HG02798 (cell line): ENCODE measurements around the gene COPS3.
"Not testable (repeated sequence)": the region's sequence is repeated elsewhere in the genome, so short reads cannot be mapped to it uniquely, and the experiment has no call there.

ENCODE experiments used
- ATAC-seq: cut with Tn5 transposase; IDR thresholded peaks from one replicate; pipeline ENCODE4 v1.9.1; 2021; ENCODE audit warnings: mild to moderate bottlenecking; ENCODE audit not compliant: unreplicated experiment, poor library complexity

Gene COPS3

DNA sequence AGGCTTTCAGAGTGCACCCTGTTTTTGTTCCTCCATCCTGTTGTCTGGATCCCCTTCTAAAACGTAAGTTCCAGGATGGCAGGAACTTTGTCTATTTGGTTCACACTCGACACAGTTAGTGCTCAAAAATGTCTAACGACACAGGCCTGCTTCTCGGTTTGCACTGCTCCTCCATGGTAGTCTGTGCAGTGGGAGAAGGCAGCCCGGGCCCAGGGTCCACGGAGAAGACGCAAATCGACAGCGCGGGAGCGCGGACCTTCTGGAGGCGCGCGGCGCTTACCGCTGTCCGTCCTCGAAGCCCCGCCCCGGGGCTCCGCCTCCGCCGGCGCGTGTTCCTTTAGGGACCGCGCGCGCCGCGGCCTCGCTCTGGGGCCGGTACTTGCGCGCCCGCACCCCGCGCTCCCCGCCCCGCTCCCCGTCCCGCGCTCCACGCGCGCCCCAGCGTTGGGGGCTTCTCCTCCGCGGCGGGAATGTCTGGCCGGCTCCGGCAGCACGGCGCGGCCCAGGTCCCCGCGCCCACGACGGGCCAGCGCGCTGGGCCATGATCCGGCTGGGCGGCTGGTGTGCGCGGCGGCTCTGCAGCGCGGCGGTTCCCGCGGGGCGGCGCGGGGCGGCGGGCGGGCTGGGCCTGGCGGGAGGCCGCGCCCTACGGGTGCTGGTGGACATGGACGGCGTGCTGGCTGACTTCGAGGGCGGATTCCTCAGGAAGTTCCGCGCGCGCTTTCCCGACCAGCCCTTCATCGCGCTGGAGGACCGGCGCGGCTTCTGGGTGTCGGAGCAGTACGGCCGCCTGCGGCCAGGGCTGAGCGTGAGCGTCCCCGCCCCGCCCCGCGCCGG, 22.2 kb upstream of the COPS3 start, which contains the start of gene NT5M:
Gene NT5M (plus strand): TSS at position 364 of the 837 bp plus-strand sequence. CDS start 178 bp downstream, at position 542.
- peak; percentile 66 for ATAC-seq

DNA sequence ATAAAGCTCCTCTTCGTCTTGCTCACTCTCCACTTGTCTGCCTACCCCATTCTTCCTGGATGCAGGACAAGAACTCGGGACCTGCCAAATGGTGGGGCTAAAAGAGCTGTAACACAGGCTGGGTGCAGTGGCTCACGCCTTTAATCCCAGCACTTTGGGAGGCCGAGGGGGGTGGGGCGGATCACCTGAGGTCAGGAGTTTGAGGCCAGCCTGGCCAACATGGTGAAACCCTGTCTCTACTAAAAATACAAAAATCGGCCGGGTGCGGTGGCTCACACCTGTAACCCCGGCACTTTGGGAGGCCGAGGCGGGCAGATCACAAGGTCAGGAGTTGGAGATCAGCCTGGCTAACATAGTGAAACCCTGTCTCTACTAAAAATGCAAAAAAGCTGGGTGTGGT, 20.6 kb upstream of the COPS3 start:
- ATAC-seq: not testable (repeated sequence)

DNA sequence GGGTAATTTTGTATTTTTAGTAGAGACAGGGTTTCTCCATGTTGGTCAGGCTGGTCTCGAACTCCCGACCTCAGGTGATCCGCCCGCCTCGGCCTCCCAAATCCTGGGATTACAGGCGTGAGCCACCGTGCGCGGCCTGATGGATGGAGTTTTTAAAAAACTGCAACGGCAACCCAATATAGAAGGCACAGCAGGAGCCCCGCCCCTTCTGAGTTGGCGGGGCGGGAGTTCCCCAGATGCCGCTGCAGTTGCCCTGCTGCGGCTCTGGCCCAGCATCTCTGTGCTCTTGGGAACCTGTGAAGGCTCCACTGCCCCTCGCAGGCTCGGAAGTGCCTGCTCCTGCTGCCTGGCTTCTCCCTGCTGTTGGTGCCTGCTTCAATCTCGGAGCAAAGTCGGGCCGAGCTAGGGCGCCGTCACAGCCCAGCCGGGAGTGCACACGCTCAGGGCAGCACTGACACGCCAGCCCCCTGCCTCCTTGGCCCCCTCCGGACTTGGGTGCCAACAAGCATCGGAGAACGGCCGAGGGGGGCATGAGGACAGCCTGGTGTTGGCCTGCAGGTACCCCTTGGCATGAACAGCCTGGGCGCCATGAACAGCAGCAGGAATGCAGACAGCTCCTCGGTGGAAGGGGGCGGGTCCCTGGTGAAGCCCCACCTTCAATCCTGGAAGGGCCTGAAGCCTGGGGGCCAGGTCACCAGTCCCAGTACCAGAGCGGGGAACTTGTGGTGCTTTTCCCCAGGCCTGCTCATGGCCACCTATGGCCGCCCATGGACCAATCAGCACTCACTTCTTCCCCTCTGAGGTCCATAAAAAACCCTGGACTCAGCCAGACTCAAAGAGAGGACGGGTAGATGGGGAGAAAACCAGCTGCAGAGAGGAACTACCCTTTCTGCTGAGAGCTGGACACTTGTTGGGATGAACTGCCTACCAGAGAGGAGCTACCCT, 19.9 kb upstream of the COPS3 start:
- peak; percentile 41 for ATAC-seq

DNA sequence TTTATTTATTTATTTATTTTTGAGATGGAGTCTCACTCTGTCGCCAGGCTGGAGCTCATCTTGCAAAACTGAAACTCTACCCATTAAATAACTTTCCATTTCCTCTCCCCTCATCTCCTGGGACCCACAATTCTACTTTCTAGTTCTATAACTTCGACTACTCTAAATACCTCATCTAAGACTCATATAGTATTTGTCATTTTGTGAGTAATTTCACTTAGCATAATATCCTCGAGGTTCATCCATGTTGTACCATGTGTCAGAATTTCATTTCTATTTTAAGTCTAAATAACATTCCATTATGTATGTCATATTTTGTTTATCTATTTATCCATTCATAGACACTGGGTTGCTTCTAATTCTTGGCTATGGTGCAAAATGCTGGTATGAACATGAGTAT, 17.1 kb upstream of the COPS3 start:
- no peak for ATAC-seq

DNA sequence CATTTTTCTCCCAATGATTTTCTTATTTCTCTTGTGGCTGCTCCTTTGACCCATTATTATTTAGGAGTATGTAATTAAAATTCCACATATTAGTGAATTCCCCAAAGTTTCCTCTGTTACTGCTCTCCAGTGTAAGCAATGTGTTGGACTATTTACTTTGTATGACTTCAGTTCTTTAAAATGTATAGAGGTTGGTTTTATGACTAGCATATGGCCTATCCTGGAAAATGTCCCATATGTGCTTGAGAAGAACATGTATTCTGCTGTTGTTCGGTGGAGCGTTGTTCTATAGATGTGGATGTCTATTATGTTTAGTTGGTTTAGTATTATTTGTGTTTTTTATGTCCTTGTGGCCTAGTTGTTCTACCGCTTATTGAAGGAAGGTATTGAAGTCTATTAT, 16.2 kb upstream of the COPS3 start:
- ATAC-seq: no peak

DNA sequence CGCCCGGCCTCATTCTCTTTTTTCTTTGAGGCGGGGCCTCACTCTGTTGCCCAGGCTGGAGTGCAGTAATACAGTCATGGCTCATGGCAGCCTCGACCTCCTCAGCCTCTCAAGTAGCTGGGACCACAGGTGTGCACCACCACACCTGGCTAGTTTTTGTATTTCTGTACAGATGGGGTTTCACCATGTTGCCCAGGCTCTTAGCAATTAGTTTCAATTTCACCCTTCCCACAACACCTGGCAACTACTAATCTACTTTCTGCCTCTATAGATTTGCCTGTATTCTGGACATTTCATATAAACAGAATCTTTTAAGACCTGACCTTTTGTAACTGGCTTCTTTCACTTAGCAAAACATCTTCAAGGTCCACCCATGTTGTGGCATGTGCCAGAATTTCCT, 14.1 kb upstream of the COPS3 start:
- ATAC-seq: peak; percentile 36

DNA sequence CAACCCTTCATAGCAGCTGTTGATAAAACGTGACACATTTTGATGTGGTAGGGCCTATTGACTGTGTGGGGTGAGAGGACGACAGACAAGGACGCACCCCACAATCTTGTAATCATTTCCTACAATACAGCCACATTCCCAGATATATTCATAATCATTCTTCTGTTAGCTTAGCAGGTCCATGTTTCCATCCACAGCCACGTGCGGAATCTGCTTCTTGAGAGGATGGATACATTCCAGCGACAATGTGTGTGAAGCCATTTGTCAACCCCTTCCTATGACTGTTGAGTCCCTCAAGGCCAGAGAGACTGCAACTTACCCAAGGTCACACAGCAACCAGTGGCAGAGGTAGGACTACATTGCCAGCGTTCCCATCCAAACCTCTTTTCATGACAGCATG, 8.7 kb upstream of the COPS3 start:
- no peak for ATAC-seq

DNA sequence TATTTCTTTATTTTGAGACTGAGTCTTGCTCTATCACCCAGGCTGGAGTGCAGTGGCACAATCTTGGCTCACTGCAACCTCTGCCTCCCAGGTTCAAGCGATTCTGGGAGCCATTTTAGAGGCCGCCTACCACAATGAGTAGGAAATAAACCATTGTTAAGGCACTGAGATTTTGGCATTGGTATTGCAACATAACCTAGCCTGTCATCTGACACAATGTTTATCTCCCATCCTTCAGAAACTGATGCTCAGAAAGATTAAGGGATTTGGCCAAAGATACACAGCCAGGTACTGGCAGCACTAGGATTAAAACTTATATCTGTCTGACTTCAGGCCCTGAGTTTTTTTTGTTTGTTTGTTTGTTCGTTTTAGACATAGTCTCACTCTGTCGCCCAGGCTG, 8.0 kb upstream of the COPS3 start:
- ATAC-seq: no peak

DNA sequence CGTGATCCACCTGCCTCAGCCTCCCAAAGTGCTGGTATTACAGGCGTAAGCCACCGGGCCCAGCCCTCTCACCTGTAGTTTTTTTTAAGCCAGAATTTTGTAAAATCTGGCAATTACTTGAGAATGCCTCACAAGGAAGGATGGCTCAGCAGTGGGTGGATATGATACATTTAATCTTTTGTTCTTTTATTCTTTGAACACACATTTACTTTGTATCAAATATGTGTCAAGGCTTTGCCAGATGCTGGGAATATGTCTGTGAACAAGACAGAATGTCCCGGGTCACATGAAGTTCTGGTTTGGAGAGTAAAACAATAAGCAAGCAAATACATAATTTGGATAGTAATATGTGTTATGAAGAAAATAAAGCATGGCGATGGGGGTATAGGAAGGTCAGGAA, 4.9 kb upstream of the COPS3 start:
- ATAC-seq: no peak

DNA sequence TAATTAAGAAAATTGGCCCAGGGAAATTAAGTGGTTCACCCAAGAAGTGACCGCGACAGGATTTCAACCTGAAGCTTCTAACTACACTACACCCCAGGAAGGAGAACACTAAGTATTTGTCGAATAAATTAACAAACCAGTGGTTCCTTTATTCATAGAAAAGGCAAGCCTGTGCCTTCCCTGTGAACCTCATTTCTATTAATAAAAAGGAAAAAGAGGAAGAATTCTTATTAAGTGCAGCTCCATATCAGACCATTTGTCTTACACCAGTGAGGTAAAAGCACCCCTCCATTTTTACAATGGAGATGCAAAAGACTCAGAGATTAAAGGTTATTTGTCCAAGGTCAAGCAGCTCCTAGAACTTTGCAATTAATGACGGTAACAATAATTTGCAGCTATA, 1.7 kb downstream of the COPS3 start:
- ATAC-seq: no peak

DNA sequence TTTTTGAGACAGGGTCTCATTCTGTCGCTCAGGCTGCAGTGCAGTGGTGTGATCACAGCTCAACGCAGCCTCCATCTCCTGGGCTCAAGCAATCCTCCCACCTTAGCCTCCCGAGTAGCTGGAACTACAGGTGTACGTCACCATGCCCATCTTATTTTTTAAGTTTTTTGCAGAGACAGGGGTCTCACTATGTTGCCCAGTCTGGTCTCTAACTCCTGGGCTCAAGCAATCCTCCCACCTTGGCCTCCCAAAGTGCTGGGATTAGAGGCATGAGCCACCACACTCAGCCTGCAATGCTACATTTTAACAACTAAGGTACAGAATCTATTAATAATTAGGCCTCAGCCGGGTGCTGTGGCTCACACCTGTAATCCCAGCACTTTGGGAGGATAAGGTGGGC, 3.6 kb downstream of the COPS3 start:
- not testable (repeated sequence) for ATAC-seq

DNA sequence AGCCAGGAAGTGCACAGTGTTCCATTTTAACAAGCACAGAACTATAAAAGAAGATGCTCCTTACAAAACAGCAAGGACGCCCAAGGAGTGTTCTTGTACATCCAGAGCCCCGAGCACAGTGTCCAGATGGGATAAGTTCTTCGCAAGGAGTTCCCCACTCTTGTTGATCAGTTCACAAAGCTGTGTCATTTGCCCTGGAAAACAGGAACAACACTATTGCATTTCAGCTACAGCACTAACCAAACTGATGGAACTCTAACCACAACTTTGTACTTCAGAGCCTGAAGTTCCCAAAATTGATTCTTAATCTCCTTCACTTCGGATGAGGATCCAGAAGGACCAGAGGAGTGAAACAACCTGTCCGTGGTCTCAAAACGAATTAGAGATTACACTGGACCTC, 5.1 kb downstream of the COPS3 start:
- no peak for ATAC-seq

DNA sequence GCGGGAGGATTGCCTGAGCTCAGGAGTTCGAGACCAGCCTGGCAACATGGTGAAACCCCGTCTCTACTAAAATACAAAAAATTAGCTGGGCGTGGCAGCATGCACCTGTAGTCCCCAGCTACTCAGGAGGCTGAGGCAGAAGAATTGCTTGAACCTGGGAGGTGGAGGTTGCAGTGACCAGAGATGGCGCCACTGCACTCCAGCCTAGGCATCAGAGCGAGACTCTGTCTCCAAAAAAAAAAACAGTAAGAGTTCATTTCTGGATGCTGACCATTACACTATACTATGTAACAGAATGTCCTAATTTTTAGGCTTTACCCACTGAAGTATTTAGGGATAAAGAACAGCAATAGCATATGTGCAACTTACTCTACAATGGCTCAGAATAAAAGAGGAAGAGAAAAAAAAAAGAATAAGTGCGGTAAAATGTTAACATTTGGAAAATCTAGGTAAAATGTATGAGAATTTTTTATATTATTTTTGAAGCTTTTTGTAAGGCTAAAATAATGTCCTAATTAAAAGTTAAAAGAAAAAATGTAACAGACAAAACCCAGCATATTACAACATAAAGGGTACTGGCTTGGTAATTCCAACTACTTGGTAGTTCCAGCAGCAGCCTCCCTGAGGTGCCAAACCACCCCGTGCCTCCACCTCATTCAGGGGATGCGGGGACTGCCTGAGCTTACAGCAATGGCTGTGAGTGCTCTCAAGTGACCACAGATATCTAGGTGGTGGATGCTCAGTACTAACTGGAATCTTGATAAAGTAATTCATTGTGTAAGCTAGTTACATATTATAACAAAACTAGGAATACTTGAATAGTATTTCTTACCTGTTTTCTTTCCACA, 10.9 kb downstream of the COPS3 start:
- ATAC-seq: no peak

DNA sequence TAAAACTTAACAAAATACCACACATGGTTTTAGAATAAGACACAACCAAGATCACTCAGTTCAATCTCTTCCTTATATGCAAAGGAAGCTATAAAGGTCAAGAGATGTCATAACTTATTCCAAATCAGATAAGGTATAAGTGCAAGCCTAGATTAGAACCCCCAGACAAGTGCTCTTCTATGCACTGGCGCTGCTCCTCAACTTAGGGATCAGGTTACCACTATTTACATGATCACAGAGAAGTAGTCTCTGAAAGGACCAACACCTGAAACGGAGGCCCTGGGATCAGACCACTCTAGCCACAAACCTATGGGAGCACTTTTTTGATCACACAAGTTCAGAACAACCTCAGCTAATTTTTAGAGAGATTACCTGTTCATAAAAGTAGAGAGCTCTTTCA, 16.6 kb downstream of the COPS3 start:
- no peak for ATAC-seq

DNA sequence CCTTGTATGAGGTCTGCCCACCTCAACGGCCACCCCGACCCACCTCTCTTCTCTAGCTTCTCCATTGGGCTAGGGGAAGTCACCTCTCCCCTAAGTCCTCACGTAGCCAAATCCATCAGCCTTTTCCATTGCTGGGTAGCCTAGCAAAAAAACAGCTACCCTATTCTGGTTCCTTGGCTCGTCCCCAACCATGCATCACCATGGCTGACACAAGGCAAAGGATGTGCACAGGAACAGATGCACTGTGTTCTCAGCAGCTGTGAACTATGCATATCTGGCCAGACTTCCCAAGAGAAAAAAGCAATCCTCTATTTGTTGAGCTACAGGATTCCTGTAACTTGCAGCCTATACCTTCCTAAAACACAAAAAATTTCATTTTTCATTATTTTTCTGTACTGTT, 22.0 kb downstream of the COPS3 start:
- ATAC-seq: no peak

DNA sequence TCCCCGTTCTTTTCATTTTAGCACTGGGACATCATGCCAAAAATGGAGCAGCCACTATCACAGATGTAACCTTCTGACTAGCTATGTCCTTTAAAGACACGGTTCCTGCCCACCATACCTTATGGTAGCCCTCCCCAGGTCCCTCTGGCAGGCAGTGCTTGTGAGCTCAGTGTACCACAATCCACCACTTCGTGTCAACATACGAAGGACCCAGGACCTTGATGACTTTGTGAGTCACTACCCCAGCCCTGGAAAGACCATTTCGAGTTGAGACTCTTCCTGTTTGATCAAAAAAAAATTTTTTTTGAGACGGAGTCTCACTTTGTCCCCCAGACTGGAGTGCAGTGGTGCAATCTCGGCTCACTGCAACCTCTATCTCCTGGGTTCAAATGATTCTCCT, 23.0 kb downstream of the COPS3 start:
- ATAC-seq: no peak

DNA sequence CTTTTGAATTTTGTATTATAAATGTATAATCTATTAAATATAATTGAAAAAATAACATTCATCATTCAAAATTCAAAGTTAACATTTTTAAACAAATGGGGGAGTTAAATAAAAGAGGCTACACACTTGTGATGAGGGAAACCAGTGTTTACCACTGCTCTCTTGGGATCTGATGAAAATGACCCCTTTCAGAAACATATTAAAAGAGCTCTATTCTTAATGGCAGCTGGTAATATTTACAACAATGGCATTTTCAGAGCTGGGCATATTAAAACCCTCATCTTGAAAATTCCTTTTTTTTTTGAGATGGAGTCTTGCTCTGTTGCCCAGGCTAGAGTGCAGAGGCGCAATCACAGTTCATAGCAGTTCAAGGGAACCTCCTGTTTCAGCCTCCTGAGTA, 24.7 kb downstream of the COPS3 start:
- ATAC-seq: no peak

DNA sequence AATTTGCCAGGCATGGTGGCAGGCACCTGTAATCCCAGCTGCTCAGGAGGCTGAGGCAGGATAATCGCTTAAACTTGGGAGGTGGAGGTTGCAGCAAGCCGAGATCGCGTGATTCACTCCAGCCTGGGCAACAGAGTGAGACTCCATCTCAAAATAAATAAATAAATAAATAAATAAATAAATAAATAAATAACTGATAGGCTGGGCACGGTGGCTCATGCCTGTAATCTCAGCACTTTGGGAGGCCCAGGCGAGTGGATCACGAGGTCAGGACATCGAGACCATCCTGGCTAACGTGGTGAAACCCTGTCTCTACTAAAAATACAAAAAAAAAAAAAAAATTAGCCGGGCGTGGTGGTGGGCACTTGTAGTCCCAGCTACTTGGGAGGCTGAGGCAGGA, 25.4 kb downstream of the COPS3 start:
- ATAC-seq: not testable (repeated sequence)

DNA sequence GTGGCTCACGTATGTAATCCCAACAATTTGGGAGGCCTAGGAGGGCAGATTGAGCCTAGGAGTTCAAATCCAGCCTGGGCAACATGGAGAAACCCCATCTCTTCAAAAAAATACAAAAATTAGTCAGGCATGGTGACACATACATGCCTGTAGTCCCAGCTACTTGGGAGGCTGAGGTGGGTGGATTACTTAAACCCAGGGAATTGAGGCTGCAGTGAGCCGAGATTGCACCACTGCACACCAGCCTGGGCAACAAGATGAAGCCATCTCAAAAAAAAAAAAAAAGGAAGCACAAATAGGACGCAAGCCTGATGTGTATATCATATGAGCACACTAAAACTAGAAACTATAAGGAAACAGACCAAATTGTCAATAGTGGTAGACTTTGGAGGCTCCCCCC, 27.0 kb downstream of the COPS3 start:
- no peak for ATAC-seq

DNA sequence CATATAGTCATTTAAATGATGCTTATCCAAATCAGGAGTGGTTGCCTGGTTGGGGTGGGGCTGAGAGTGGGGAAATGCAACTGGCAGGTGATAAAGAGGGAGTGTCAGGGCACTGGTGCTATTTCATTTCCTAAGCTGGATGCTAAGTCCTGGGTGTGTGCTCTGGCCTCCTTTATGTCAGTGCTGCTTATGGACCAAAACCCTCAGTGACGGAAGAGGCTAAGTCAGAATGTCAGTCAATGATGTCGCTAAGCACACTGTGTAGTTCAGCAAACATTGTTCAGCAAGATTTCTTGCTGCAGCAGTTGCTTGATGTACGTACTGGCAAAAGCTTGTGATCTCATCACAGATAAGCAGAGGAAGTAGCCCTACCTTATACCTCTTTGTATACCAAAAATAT, 27.6 kb downstream of the COPS3 start:
- ATAC-seq: no peak
